ENCODE results near the gene MRGPRX3. TPM values are rescaled to one million over a fixed set of nuclear protein-coding genes. Genes with fewer than 3 reads are reported as not detected.

The MRGPRX3 gene
- total RNA-seq, 2 donors from 2014 or later: not detected

GRCh38 chr11:18145025-18145424 is 12.7 kb downstream of the MRGPRX3 start:
- DNase-seq (no peak), ATAC-seq (no peak)
- intact Hi-C loops (cut with DNase I): no loop called here

GRCh38 chr11:18145837-18146236 is 13.5 kb downstream of the MRGPRX3 start:
- ATAC-seq: no peak
- intact Hi-C loops (cut with DNase I): no loop called here

GRCh38 chr11:18151581-18151980 is 19.2 kb downstream of the MRGPRX3 start:
- no peak for DNase-seq
- intact Hi-C loops (cut with DNase I): no loop called here
- no peak for ATAC-seq

More at GRCh38 chr11:18145837-18146236, 13.5 kb downstream of the MRGPRX3 start:
- no peak for DNase-seq

- DNase-seq (no peak), ATAC-seq (no peak)
- intact Hi-C loops (cut with DNase I): no loop called here
These were observed 36.0 kb downstream of the MRGPRX3 start for GRCh38 chr11:18168372-18168771.

- ATAC-seq: no peak
- DNase-seq: no peak
- intact Hi-C loops (cut with DNase I): no loop called here
These were observed 39.1 kb downstream of the MRGPRX3 start for GRCh38 chr11:18171377-18172000.

- intact Hi-C loops (cut with DNase I): no loop called here
- DNase-seq (no peak), ATAC-seq (no peak)
These were observed 40.3 kb downstream of the MRGPRX3 start, which contains the start of gene MRGPRX4 for GRCh38 chr11:18172666-18173065. TSS of gene MRGPRX4 (plus strand) at chr11:18172837. CDS start at chr11:18173257, 420 bp downstream.

- DNase-seq (no peak), ATAC-seq (no peak)
- intact Hi-C loops (cut with DNase I): no loop called here
These were observed 41.0 kb downstream of the MRGPRX3 start for GRCh38 chr11:18173225-18173866.

Other genes starting within 250 kb of the MRGPRX3 start
- 10 to 100 TPM; 21.1 to 28.2 TPM for gene SERGEF, start 119.5 kb upstream of the MRGPRX3 start, total RNA-seq
- gene TPH1, start 86.3 kb upstream of the MRGPRX3 start, total RNA-seq: under 1 TPM; 0.03 to 0.18 TPM
- gene SAAL1, start 26.5 kb upstream of the MRGPRX3 start, total RNA-seq: 1 to 10 TPM; 6.6 to 8.8 TPM
- not detected for gene MRGPRX4, start 40.3 kb downstream of the MRGPRX3 start, total RNA-seq
- under 1 TPM in 1 of 2 donors, not detected in 1; 0.94 TPM for gene SAA4, start 104.2 kb downstream of the MRGPRX3 start, total RNA-seq
- 100 to 1,000 TPM in 1 of 2 donors, 10 to 100 TPM in 1; 45.8 to 223 TPM for gene SAA2, start 116.1 kb downstream of the MRGPRX3 start, total RNA-seq
- gene SAA1, start 133.7 kb downstream of the MRGPRX3 start, total RNA-seq: 100 to 1,000 TPM; 233 to 552 TPM
- 10 to 100 TPM; 10.8 to 12.7 TPM for gene HPS5, start 189.6 kb downstream of the MRGPRX3 start, total RNA-seq
- 10 to 100 TPM; 22.2 to 22.4 TPM for gene GTF2H1, start 190.0 kb downstream of the MRGPRX3 start, total RNA-seq

Data from left cardiac atrium (tissue), 4 donors.